Sigmoid colon (tissue), 4 donors: ENCODE data around the gene ANKLE2.

Source experiments
- EP300 ChIP-seq, 4 donors: sonication (generic); formaldehyde crosslinking; IDR thresholded peaks; one replicate each; pipeline ENCODE4 v1.6.1; 2017; ENCODE audit warnings: antibody characterized with exemption in 4 of 4
- POLR2A ChIP-seq, 2 donors: fragments of 450-650 bp; IDR thresholded peaks; one replicate each; pipeline ENCODE4 v1.6.1; 2016; ENCODE audit warnings: antibody characterized with exemption in 2 of 2, mild to moderate bottlenecking in 2 of 2, moderate library complexity in 2 of 2
- POLR2AphosphoS5 ChIP-seq, 4 donors: sonication (generic); formaldehyde crosslinking; IDR thresholded peaks; one replicate each; pipeline ENCODE4 v1.6.1; 2017; ENCODE audit warnings: antibody characterized with exemption in 4 of 4
- TF ChIP-seq, protein P1 (sequence below), 4 experiments: fragments of 450-650 bp in 3 of 4; fragments of 200-600 bp in 1 of 4; IDR thresholded peaks; one replicate each; pipeline ENCODE4 v1.5.1; 2016 to 2019; ENCODE audit warnings: antibody characterized with exemption in 4 of 4, mild to moderate bottlenecking in 3 of 4, moderate library complexity in 2 of 4

DNA sequence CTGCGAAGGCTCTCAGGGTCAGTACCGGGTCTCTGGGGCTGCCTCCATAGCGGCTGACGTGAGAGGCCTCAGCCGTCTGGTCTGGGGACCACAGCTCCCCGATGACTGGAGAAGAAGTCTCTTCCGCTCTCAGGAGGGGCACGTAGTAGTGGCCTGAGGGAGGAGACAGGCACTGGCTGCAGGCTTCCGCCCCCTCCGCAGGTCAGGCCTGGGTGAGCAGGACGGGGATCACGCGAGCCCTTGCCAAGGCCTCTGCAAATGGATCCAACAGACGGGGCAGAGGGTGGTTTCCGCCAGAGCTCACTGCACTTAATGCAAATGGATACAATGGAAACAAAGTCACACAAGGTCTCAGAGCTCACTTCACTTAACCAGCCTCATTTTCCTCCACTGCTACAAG lies 24.7 kb downstream of the ANKLE2 start:
- TF ChIP-seq, protein P1, sequence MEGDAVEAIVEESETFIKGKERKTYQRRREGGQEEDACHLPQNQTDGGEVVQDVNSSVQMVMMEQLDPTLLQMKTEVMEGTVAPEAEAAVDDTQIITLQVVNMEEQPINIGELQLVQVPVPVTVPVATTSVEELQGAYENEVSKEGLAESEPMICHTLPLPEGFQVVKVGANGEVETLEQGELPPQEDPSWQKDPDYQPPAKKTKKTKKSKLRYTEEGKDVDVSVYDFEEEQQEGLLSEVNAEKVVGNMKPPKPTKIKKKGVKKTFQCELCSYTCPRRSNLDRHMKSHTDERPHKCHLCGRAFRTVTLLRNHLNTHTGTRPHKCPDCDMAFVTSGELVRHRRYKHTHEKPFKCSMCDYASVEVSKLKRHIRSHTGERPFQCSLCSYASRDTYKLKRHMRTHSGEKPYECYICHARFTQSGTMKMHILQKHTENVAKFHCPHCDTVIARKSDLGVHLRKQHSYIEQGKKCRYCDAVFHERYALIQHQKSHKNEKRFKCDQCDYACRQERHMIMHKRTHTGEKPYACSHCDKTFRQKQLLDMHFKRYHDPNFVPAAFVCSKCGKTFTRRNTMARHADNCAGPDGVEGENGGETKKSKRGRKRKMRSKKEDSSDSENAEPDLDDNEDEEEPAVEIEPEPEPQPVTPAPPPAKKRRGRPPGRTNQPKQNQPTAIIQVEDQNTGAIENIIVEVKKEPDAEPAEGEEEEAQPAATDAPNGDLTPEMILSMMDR (IDR thresholded peaks at IDR 0.05), result no peak
- TF ChIP-seq POLR2A (IDR thresholded peaks at IDR 0.05) (no peak), POLR2AphosphoS5 (IDR thresholded peaks at IDR 0.05) (no peak), EP300 (IDR thresholded peaks at IDR 0.05) (no peak)
